K562 (cell line): Measurements from ENCODE around the gene ZDHHC14. TPM values are rescaled to one million over a fixed set of nuclear protein-coding genes. Genes with fewer than 3 reads are reported as not detected.

Experiments used
- ATAC-seq: fragments of 200-7000 bp; cut with Tn5 transposase; 3 replicates; pipeline ENCODE4 v1.9.1; 2020; ENCODE audit warnings: moderate library complexity
- BruUV-seq: library from RNA; stranded (reverse); fragments of 400-500 nt; replicated peaks from 2 replicates; lab custom pipeline; 2021; lab: Mats Ljungman, UMichigan
- CTCF ChIA-PET: fragments of 300-600 bp; formaldehyde crosslinking; extraction: SDS; loops from one replicate; lab custom pipeline; 2021; ENCODE audit warnings: low intra/inter-chr PET ratio; lab: Yijun Ruan, JAX
- POLR2A ChIA-PET: fragments of 300-600, 350-650 bp; sonication (Branson Sonifier 250); formaldehyde crosslinking; extraction: SDS; loops from one replicate; lab custom pipeline; 2021; ENCODE audit warnings: antibody characterized with exemption, inconsistent platforms; lab: Yijun Ruan, JAX
- DNase-seq, 4 experiments: peaks; one replicate each; pipeline versions ENCODE4 v3.0.0 to v3.0.0-alpha.2; 2011 to 2018; ENCODE audit warnings: low spot score in 3 of 4, mixed read lengths in 3 of 4; ENCODE audit errors: extremely low read depth in 1 of 4
- FAIRE-seq: peaks from 2 replicates; lab custom pipeline; 2011; peaks lifted over from hg19 to GRCh38; lab: Jason Lieb, UNC
- H2AFZ ChIP-seq: 2 replicates; pipeline ENCODE4 v1.6.0; 2011; ENCODE audit warnings: low read depth, low read length, control low read depth, inconsistent platforms
- H3K27ac ChIP-seq: fragments of 200-600 bp; 3 replicates; pipeline ENCODE4 v1.8.0; 2011; ENCODE audit warnings: low read depth, mild to moderate bottlenecking, control low read depth, inconsistent platforms, low read length, moderate library complexity, mixed read lengths; ENCODE audit errors: extremely low read depth
- H3K27me3 ChIP-seq, 2 experiments: fragments of 300-600 bp in 1 of 2; 2 replicates in 1 of 2; 3 replicates in 1 of 2; pipeline versions ENCODE4 v1.6.0 to v1.8.0; 2011; ENCODE audit warnings: inconsistent platforms in 2 of 2, low read length in 2 of 2, mild to moderate bottlenecking in 1 of 2, mixed read lengths in 1 of 2, moderate library complexity in 1 of 2; ENCODE audit not compliant: control insufficient read depth in 2 of 2, insufficient read depth in 2 of 2
- H3K36me3 ChIP-seq: fragments of 300-600 bp; 3 replicates; pipeline ENCODE4 v1.8.0; 2011; ENCODE audit warnings: mild to moderate bottlenecking, low read length, inconsistent platforms; ENCODE audit not compliant: control insufficient read depth, insufficient read depth
- H3K4me1 ChIP-seq, 2 experiments: fragments of 200-600 bp in 1 of 2; replicated peaks in 1 of 2; 2 replicates in 1 of 2; 3 replicates in 1 of 2; pipeline versions ENCODE4 v1.5.1 to v1.8.0; 2011; ENCODE audit warnings: inconsistent platforms in 2 of 2, low read length in 2 of 2, mild to moderate bottlenecking in 1 of 2, mixed read lengths in 1 of 2, moderate library complexity in 1 of 2; ENCODE audit not compliant: control insufficient read depth in 2 of 2, insufficient read depth in 2 of 2
- H3K4me2 ChIP-seq: 2 replicates; pipeline ENCODE4 v1.6.1; 2011; ENCODE audit warnings: low read length, control low read depth, inconsistent platforms, mixed read lengths; ENCODE audit not compliant: insufficient read depth
- H3K4me3 ChIP-seq: fragments of 200-600 bp; sonication (generic), shearing (Covaris generic); 2 replicates; pipeline ENCODE4 v1.5.1; 2016; ENCODE audit warnings: control low read depth, inconsistent platforms
- H3K79me2 ChIP-seq: fragments of 200-600 bp; 3 replicates; pipeline ENCODE4 v1.8.0; 2011; ENCODE audit warnings: low read length, inconsistent platforms; ENCODE audit not compliant: control insufficient read depth, insufficient read depth
- H3K9ac ChIP-seq, 2 experiments: 2 replicates each; pipeline versions ENCODE4 v1.6.0 to v1.6.1; 2011; ENCODE audit warnings: low read depth in 2 of 2, low read length in 2 of 2, control low read depth in 1 of 2, inconsistent platforms in 1 of 2, mild to moderate bottlenecking in 1 of 2, mixed read lengths in 1 of 2; ENCODE audit not compliant: insufficient read depth in 1 of 2
- H3K9me1 ChIP-seq: one replicate; pipeline ENCODE4 v1.6.0; 2011; ENCODE audit warnings: inconsistent platforms, mild to moderate bottlenecking, low read length, moderate library complexity; ENCODE audit not compliant: control insufficient read depth, insufficient read depth
- H3K9me3 ChIP-seq: replicated peaks from 2 replicates; pipeline ENCODE4 v1.5.1; 2011; ENCODE audit warnings: low read depth, low read length, inconsistent platforms; ENCODE audit not compliant: control insufficient read depth, insufficient read depth
- H4K20me1 ChIP-seq: replicated peaks from 2 replicates; pipeline ENCODE4 v1.6.1; 2011; ENCODE audit warnings: low read length, inconsistent platforms, mixed read lengths; ENCODE audit not compliant: control insufficient read depth, insufficient read depth
- CSDE1 ChIP-seq, 2 experiments: fragments of 450-650 bp; IDR thresholded peaks; 2 replicates each; pipeline ENCODE4 v1.6.1; 2016; ENCODE audit warnings: mild to moderate bottlenecking in 1 of 2
- ESRRA ChIP-seq: fragments of 450-650 bp; IDR thresholded peaks from 2 replicates; pipeline ENCODE4 v1.6.1; 2014; ENCODE audit warnings: low read depth, mild to moderate bottlenecking, moderate library complexity, borderline replicate concordance
- FOXA3 ChIP-seq, 2 experiments: fragments of 450-650 bp in 1 of 2; sonication (generic) in 1 of 2; formaldehyde crosslinking; IDR thresholded peaks in 1 of 2; conservative IDR thresholded peaks in 1 of 2; 2 replicates each; pipeline versions ENCODE4 v1.4.0 to v1.8.0; 2020 to 2022; ENCODE audit warnings: mild to moderate bottlenecking in 2 of 2, missing genetic modification reagents in 1 of 2
- KAT7 ChIP-seq: sonication (generic); formaldehyde crosslinking; IDR thresholded peaks from 2 replicates; pipeline ENCODE4 v1.8.0; 2022; ENCODE audit warnings: missing genetic modification reagents, mild to moderate bottlenecking, borderline replicate concordance
- KAT8 ChIP-seq: fragments of 450-650 bp; IDR thresholded peaks from 2 replicates; pipeline ENCODE4 v1.6.1; 2016; ENCODE audit warnings: low read depth, mild to moderate bottlenecking
- KDM4B ChIP-seq, 2 experiments: fragments of 450-650 bp in 1 of 2; sonication (generic) in 1 of 2; IDR thresholded peaks; 2 replicates each; pipeline ENCODE4 v1.6.1; 2016 to 2017; ENCODE audit warnings: borderline replicate concordance in 2 of 2, antibody characterized with exemption in 1 of 2, low read depth in 1 of 2, mild to moderate bottlenecking in 1 of 2
- NCOA4 ChIP-seq: fragments of 450-650 bp; IDR thresholded peaks from 2 replicates; pipeline ENCODE4 v1.6.1; 2018; ENCODE audit warnings: mild to moderate bottlenecking; ENCODE audit not compliant: partially characterized antibody
- NFE2 ChIP-seq: IDR thresholded peaks from 2 replicates; pipeline ENCODE4 v1.6.1; 2014; ENCODE audit warnings: antibody characterized with exemption, low read depth
- NR2C1 ChIP-seq, 2 experiments: fragments of 450-650 bp; IDR thresholded peaks; 2 replicates each; pipeline ENCODE4 v1.6.1; 2017; ENCODE audit warnings: mild to moderate bottlenecking in 2 of 2, antibody characterized with exemption in 1 of 2, inconsistent platforms in 1 of 2, missing compliant biosample characterization in 1 of 2, missing genetic modification characterization in 1 of 2
- PHF20 ChIP-seq: fragments of 450-650 bp; IDR thresholded peaks from 2 replicates; pipeline ENCODE4 v1.6.1; 2018; ENCODE audit not compliant: partially characterized antibody
- PURB ChIP-seq: sonication (generic); formaldehyde crosslinking; IDR thresholded peaks from 2 replicates; pipeline ENCODE4 v1.9.0; 2021; ENCODE audit warnings: low read depth, mild to moderate bottlenecking, missing genetic modification reagents
- SNRNP70 ChIP-seq: fragments of 200-400 bp; formaldehyde crosslinking; optimal IDR thresholded peaks from 2 replicates; pipeline ENCODE3; 2017; ENCODE audit warnings: low read depth, low read length
- TAF1 ChIP-seq: IDR thresholded peaks from 2 replicates; pipeline ENCODE4 v1.6.1; 2011; ENCODE audit warnings: mild to moderate bottlenecking, low read length, moderate library complexity; ENCODE audit not compliant: insufficient read depth, control insufficient read depth, severe bottlenecking; ENCODE audit errors: extremely low read depth
- TBL1XR1 ChIP-seq, 2 experiments: IDR thresholded peaks; 2 replicates each; pipeline ENCODE4 v1.6.1; 2012; ENCODE audit warnings: improper control_type of control experiment in 2 of 2, low read length in 2 of 2, mild to moderate bottlenecking in 1 of 2
- WGBS: fragments of 100-300 bp; shearing (Covaris generic); methylation state at CpG from one replicate; pipeline ENCODE4 v1.1.6; 2016; ENCODE audit warnings: low coverage, mixed read lengths; ENCODE audit not compliant: insufficient coverage; ENCODE audit errors: missing lambda C conversion rate; 5-methylcytosine and 5-hydroxymethylcytosine counted together
- in situ Hi-C: fragments of 300-500 bp; cut with MboI; formaldehyde crosslinking; loops from 4 replicates; pipeline ENCODE4 v1.15.0; 2018; ENCODE audit warnings: inconsistent platforms, mixed read lengths
- intact Hi-C: fragments of 100-400 bp; cut with micrococcal nuclease; formaldehyde crosslinking; loops from 2 replicates; pipeline ENCODE4 v1.14.2; 2022
- polyA plus RNA-seq, 8 experiments: library from polyadenylated mRNA; depleted of rRNA in 4 of 8; stranded (reverse) in 5 of 8; unstranded in 3 of 8; fragments of >200 nt; fragmentation: Nextera tagmentation in 2 of 8; fragmentation: Illumina TruSeq in 1 of 8; extraction: Ambion mirVana in 2 of 8; extraction: Trizol in 1 of 8; gene quantifications; 2 replicates each; pipeline versions ENCODE4 v1.2.1 to v1.2.3, GENCODE V29; 2011 to 2014; ENCODE audit warnings: inconsistent platforms in 1 of 8, missing spikeins in 1 of 8
- total RNA-seq, 7 experiments: library from RNA; depleted of rRNA in 6 of 7; stranded (reverse); fragments of >200 nt in 6 of 7; fragmentation: Illumina TruSeq in 2 of 7; extraction: Trizol in 2 of 7; gene quantifications; 2 replicates each; pipeline versions ENCODE4 v1.2.1 to v1.2.3, GENCODE V29; 2011 to 2021; ENCODE audit warnings: low replicate concordance in 1 of 7
- TF ChIP-seq, protein P1 (sequence below), 2 experiments: IDR thresholded peaks; 2 replicates each; pipeline ENCODE4 v1.6.1; 2012; ENCODE audit warnings: improper control_type of control experiment in 2 of 2, low read depth in 2 of 2, low read length in 2 of 2, borderline replicate concordance in 1 of 2
- TF ChIP-seq, protein P2 (sequence below): sonication (generic); formaldehyde crosslinking; IDR thresholded peaks from 2 replicates; pipeline ENCODE4 v1.8.0; 2022; ENCODE audit warnings: missing genetic modification reagents, mild to moderate bottlenecking, borderline replicate concordance

Gene ZDHHC14
- total and polyA plus RNA-seq, 9 of the 15 experiments (the other 6 are each of a cell fraction or from before 2014, with no cell fraction given) = 0.92 to 23.1 (median 13.8) TPM

DNA sequence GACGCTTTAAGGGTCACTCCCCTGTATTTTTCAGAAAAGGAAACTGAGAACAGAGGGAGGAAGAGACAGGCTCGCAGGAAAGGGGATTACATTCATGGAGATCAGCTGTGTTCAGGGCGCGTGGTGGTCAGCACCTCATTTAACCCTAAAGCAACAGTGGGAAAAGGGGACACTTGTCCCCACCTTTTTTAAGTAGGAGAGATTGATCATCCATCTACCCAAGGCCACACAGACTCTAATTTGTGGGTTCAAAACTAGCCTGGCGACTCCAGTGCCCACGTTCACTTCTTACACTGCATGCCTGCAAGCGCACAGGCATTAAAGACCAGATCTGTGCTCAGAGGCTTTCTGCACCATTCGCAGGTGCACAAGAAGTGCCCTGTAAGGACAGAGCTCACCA is 274.1 kb downstream of the ZDHHC14 start:
- Histone ChIP-seq H3K4me3 (no peak overlapping the region), H3K79me2 (no peaks in the 10 kb centered on the region), H3K4me2 (no peak overlapping the region), H3K9me1 (peaks cover 2% of the 10 kb centered on the region), H3K9ac (no peak overlapping the region), H3K27me3 (no peaks in the 10 kb centered on the region), H3K36me3 (peaks cover 25% of the 10 kb centered on the region), H4K20me1 (no peaks in the 10 kb centered on the region), H3K4me1 (no peaks in the 10 kb centered on the region; a peak in 1 of 5 replicates), H3K9me3 (no peaks in the 10 kb centered on the region), H2AFZ (no peak overlapping the region), H3K27ac (no peak overlapping the region)
- BruUV-seq = no TSS peak
- in situ Hi-C loops = no loop called here
- no peak for DNase-seq
- CTCF ChIA-PET = interaction anchor here (0.6 kb wide), 1 partner anchor 40 kb away, joined by 4 read pairs; no protein-coding TSS in a partner anchor
- ATAC-seq = no peak
- 86% methylated on average over 8 of the region's 8 CpGs for WGBS
- intact Hi-C loops = no loop called here
- FAIRE-seq = no peak
- POLR2A ChIA-PET = interaction anchor here (1.4 kb wide), 1 partner anchor 11 kb away, joined by 4 read pairs; no protein-coding TSS in a partner anchor
- TF ChIP-seq PURB (CRISPR knock-in tag) (no peak), PHF20 (no peak), TBL1XR1 (IDR thresholded peaks at IDR 0.05; ENCODE audit: low read length in 2 of 2) (no peak), ESRRA (no peak), SNRNP70 (no peak), NFE2 (no peak), NCOA4 (no peak), KAT8 (no peak), KAT7 (CRISPR knock-in tag) (no peak), CSDE1 (IDR thresholded peaks at IDR 0.05) (no peak), TAF1 (no peak), FOXA3 (CRISPR knock-in tag; conservative IDR thresholded peaks at IDR 0.05 in 1 of 2, IDR thresholded peaks at IDR 0.05 in 1 of 2) (no peak), KDM4B (IDR thresholded peaks at IDR 0.05; ENCODE audit: borderline replicate concordance in 2 of 2, low read depth in 1 of 2) (no peak), NR2C1 (IDR thresholded peaks at IDR 0.05) (no peak), NR2C1 (tag; IDR thresholded peaks at IDR 0.05) (no peak)
- TF ChIP-seq, protein P1, sequence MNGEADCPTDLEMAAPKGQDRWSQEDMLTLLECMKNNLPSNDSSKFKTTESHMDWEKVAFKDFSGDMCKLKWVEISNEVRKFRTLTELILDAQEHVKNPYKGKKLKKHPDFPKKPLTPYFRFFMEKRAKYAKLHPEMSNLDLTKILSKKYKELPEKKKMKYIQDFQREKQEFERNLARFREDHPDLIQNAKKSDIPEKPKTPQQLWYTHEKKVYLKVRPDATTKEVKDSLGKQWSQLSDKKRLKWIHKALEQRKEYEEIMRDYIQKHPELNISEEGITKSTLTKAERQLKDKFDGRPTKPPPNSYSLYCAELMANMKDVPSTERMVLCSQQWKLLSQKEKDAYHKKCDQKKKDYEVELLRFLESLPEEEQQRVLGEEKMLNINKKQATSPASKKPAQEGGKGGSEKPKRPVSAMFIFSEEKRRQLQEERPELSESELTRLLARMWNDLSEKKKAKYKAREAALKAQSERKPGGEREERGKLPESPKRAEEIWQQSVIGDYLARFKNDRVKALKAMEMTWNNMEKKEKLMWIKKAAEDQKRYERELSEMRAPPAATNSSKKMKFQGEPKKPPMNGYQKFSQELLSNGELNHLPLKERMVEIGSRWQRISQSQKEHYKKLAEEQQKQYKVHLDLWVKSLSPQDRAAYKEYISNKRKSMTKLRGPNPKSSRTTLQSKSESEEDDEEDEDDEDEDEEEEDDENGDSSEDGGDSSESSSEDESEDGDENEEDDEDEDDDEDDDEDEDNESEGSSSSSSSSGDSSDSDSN (IDR thresholded peaks at IDR 0.05; ENCODE audit: borderline replicate concordance in 1 of 2, low read depth in 2 of 2, low read length in 2 of 2) = no peak
- TF ChIP-seq, protein P2, sequence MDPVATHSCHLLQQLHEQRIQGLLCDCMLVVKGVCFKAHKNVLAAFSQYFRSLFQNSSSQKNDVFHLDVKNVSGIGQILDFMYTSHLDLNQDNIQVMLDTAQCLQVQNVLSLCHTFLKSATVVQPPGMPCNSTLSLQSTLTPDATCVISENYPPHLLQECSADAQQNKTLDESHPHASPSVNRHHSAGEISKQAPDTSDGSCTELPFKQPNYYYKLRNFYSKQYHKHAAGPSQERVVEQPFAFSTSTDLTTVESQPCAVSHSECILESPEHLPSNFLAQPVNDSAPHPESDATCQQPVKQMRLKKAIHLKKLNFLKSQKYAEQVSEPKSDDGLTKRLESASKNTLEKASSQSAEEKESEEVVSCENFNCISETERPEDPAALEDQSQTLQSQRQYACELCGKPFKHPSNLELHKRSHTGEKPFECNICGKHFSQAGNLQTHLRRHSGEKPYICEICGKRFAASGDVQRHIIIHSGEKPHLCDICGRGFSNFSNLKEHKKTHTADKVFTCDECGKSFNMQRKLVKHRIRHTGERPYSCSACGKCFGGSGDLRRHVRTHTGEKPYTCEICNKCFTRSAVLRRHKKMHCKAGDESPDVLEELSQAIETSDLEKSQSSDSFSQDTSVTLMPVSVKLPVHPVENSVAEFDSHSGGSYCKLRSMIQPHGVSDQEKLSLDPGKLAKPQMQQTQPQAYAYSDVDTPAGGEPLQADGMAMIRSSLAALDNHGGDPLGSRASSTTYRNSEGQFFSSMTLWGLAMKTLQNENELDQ (CRISPR knock-in tag) = no peak
